H1 (cell line): ENCODE data around the gene CHD5.

Source experiments
- ASH2L ChIP-seq: fragments of 200-600, 300-600 bp; sonication (generic); IDR thresholded peaks from one replicate; pipeline ENCODE4 v1.7.1; 2017; ENCODE audit warnings: low read length
- BRCA1 ChIP-seq: IDR thresholded peaks from 2 replicates; pipeline ENCODE4 v1.6.1; 2012; ENCODE audit warnings: low read depth, low read length, improper control_type of control experiment
- CREB1 ChIP-seq: IDR thresholded peaks from 2 replicates; pipeline ENCODE4 v1.6.1; 2012; ENCODE audit warnings: inconsistent platforms
- EZH2 ChIP-seq: fragments of 200-600 bp; sonication (generic); IDR thresholded peaks from 2 replicates; pipeline ENCODE4 v1.7.1; 2012; ENCODE audit warnings: low read depth, mild to moderate bottlenecking, moderate library complexity, low read length, inconsistent platforms; ENCODE audit not compliant: severe bottlenecking
- HDAC2 ChIP-seq, 2 experiments: fragments of 300-600 bp in 1 of 2; sonication (generic) in 1 of 2; IDR thresholded peaks; 2 replicates each; pipeline ENCODE4 v1.6.1; 2011 to 2012; ENCODE audit warnings: low read depth in 2 of 2, low read length in 2 of 2, mild to moderate bottlenecking in 2 of 2, moderate library complexity in 2 of 2, borderline replicate concordance in 1 of 2, inconsistent platforms in 1 of 2
- JUN ChIP-seq: IDR thresholded peaks from 2 replicates; pipeline ENCODE4 v1.6.1; 2011; ENCODE audit warnings: low read depth, mild to moderate bottlenecking, improper control_type of control experiment, low read length
- MAFK ChIP-seq: IDR thresholded peaks from 2 replicates; pipeline ENCODE4 v1.6.1; 2012; ENCODE audit warnings: low read depth, mild to moderate bottlenecking, improper control_type of control experiment, low read length
- NRF1 ChIP-seq: IDR thresholded peaks from 2 replicates; pipeline ENCODE4 v1.6.1; 2011; ENCODE audit warnings: mild to moderate bottlenecking, low read depth, low read length, improper control_type of control experiment
- RFX5 ChIP-seq: IDR thresholded peaks from 2 replicates; pipeline ENCODE4 v1.6.1; 2011; ENCODE audit warnings: low read depth, low read length, improper control_type of control experiment, borderline replicate concordance
- RXRA ChIP-seq: IDR thresholded peaks from 2 replicates; pipeline ENCODE4 v1.6.1; 2011; ENCODE audit warnings: low read depth, mild to moderate bottlenecking, low read length, moderate library complexity; ENCODE audit not compliant: insufficient read depth
- SIN3A ChIP-seq, 2 experiments: IDR thresholded peaks in 1 of 2; conservative IDR thresholded peaks in 1 of 2; 2 replicates each; pipeline ENCODE4 v1.6.1; 2011 to 2012; ENCODE audit warnings: low read length in 2 of 2, improper control_type of control experiment in 1 of 2, low read depth in 1 of 2, mild to moderate bottlenecking in 1 of 2
- TF ChIP-seq, protein P1 (sequence below), 3 experiments: IDR thresholded peaks; 1 replicate in 2 of 3; 2 replicates in 1 of 3; pipeline versions ENCODE4 v1.5.1 to v1.6.1; 2011; ENCODE audit warnings: low read length in 3 of 3, mild to moderate bottlenecking in 3 of 3, inconsistent platforms in 2 of 3, low read depth in 1 of 3, moderate library complexity in 1 of 3; ENCODE audit not compliant: insufficient read depth in 1 of 3; ENCODE audit errors: control extremely low read depth in 1 of 3
- TF ChIP-seq, protein P2 (sequence below): IDR thresholded peaks from 2 replicates; pipeline ENCODE4 v1.6.1; 2012; ENCODE audit warnings: inconsistent platforms

DNA sequence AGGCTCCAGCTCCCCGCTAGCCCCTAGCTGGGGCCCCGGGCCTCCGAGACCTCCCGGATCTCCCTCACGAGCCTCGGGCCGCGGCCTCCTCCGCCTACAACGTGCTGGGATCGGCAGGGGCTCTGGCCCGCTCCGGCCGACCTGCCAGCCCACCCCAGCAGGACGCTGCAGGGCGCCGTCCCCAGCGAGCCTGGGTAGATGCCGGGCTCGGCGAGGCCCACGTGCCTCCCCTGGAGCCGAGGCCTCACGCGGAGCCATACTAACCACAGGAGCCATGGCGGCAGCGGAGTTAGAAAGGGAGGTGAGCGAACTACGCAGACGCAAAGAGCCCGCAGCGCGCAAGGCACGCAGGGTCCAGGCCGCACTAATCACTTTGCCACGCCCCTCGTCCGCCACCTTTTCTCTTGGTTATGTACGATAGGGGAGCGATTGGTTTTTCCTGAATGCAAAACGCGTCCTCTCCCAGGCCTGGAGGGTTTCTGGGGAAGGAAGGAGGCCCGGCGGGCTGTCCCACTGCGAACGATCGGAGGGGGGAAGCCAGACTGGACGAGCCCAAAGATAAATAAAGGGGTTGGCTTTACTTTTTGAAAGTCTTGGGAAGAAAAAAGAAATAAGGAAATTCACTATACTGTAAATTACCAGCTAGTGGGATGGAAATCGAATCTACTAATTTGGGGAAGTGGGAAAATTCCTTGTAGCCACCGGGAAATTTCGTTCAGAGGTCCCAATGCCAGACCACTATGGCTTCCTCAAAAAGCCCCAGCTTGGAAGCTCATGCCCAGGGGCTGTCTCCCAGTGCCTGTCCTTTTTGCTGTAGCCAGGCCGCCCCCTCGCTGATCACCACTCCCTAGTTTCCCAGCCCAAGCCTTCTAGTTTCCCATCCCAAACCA lies 19.4 kb upstream of the CHD5 start, which contains the start of gene RPL22:
- TF ChIP-seq HDAC2 (IDR thresholded peaks at IDR 0.05; ENCODE audit: borderline replicate concordance in 1 of 2, low read depth in 2 of 2, low read length in 2 of 2), result no peak
- TF ChIP-seq RFX5, result no peak
- TF ChIP-seq, protein P1, sequence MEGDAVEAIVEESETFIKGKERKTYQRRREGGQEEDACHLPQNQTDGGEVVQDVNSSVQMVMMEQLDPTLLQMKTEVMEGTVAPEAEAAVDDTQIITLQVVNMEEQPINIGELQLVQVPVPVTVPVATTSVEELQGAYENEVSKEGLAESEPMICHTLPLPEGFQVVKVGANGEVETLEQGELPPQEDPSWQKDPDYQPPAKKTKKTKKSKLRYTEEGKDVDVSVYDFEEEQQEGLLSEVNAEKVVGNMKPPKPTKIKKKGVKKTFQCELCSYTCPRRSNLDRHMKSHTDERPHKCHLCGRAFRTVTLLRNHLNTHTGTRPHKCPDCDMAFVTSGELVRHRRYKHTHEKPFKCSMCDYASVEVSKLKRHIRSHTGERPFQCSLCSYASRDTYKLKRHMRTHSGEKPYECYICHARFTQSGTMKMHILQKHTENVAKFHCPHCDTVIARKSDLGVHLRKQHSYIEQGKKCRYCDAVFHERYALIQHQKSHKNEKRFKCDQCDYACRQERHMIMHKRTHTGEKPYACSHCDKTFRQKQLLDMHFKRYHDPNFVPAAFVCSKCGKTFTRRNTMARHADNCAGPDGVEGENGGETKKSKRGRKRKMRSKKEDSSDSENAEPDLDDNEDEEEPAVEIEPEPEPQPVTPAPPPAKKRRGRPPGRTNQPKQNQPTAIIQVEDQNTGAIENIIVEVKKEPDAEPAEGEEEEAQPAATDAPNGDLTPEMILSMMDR (IDR thresholded peaks at IDR 0.05; ENCODE audit: control extremely low read depth in 1 of 3, insufficient read depth in 1 of 3, low read depth in 1 of 3, low read length in 3 of 3), result no peak; a peak in 1 of 4 replicates
- TF ChIP-seq NRF1, result peak; percentile 16; the same call in 1 of the 2 replicates
- peak; percentile 86 for TF ChIP-seq ASH2L
- no peak for TF ChIP-seq JUN
- no peak for TF ChIP-seq RXRA
- peak; percentile 72 for TF ChIP-seq CREB1
- TF ChIP-seq SIN3A (conservative IDR thresholded peaks at IDR 0.05 in 1 of 2, IDR thresholded peaks at IDR 0.05 in 1 of 2; ENCODE audit: low read depth in 1 of 2, low read length in 2 of 2), result peak in 1 of 2 experiments; percentile 74; a peak in 1 of 4 replicates
- TF ChIP-seq EZH2, result no peak
- TF ChIP-seq, protein P2, sequence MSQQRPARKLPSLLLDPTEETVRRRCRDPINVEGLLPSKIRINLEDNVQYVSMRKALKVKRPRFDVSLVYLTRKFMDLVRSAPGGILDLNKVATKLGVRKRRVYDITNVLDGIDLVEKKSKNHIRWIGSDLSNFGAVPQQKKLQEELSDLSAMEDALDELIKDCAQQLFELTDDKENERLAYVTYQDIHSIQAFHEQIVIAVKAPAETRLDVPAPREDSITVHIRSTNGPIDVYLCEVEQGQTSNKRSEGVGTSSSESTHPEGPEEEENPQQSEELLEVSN, result peak; percentile 77
- no peak for TF ChIP-seq MAFK
- TF ChIP-seq BRCA1, result no peak
